Stimulated activated effector memory CD8-positive, alpha-beta T cell treated with anti-CD3 and anti-CD28 coated beads, Interleukin-12 subunit alpha, Interleukin-12 subunit beta, amount 100 ng/mL, for 72 hours (primary cell): ENCODE data around the gene SERPINB10.
A peak's percentile ranks its signal among the peaks of the same experiment; 100 is the strongest.

Experiments used
- ATAC-seq: fragments of 150-1000 bp; cut with Tn5 transposase; 2 replicates; pipeline ENCODE4 v1.10.0; 2021
- DNase-seq, 2 donors: peaks; one replicate each; pipeline ENCODE4 v3.0.0; 2021 to 2022; ENCODE audit warnings: low spot score in 2 of 2
- H3K27ac Mint-ChIP-seq: one replicate; pipeline ENCODE4 v1.8.0; 2022; ENCODE audit warnings: mild to moderate bottlenecking, mixed read lengths
- H3K36me3 Mint-ChIP-seq: one replicate; pipeline ENCODE4 v1.8.0; 2022; ENCODE audit warnings: mild to moderate bottlenecking, mixed read lengths
- H3K4me1 Mint-ChIP-seq: one replicate; pipeline ENCODE4 v1.8.0; 2022; ENCODE audit warnings: mixed read lengths
- H3K4me3 Mint-ChIP-seq: one replicate; pipeline ENCODE4 v1.8.0; 2022; ENCODE audit warnings: mild to moderate bottlenecking, mixed read lengths
- H3K9me3 Mint-ChIP-seq: one replicate; pipeline ENCODE4 v1.8.0; 2022; ENCODE audit warnings: mixed read lengths

The SERPINB10 gene

GRCh38 chr18:63979409-63979920 lies 71.7 kb downstream of the SERPINB10 start:
- Mint-ChIP-seq H3K9me3 (no peaks in the 10 kb centered on the region), H3K4me1 (peaks cover 31% of the 10 kb centered on the region), H3K4me3 (no peak overlapping the region), H3K27ac (peak overlapping the region; percentile 43), H3K36me3 (peaks cover 49% of the 10 kb centered on the region)
- DNase-seq (no peak), ATAC-seq (peak; percentile 56)

GRCh38 chr18:63980027-63980426 lies 72.3 kb downstream of the SERPINB10 start:
- no peak for DNase-seq
- Mint-ChIP-seq H3K9me3 (no peaks in the 10 kb centered on the region), H3K36me3 (peaks cover 55% of the 10 kb centered on the region), H3K27ac (no peak overlapping the region), H3K4me3 (no peak overlapping the region), H3K4me1 (peaks cover 25% of the 10 kb centered on the region)
- no peak for ATAC-seq

GRCh38 chr18:63980896-63981460 lies 73.2 kb downstream of the SERPINB10 start:
- no peaks in the 10 kb centered on the region for H3K9me3 Mint-ChIP-seq
- ATAC-seq (no peak), DNase-seq (no peak)
- H3K36me3 Mint-ChIP-seq, result peaks cover 64% of the 10 kb centered on the region
- H3K4me3 Mint-ChIP-seq, result no peak overlapping the region
- H3K27ac Mint-ChIP-seq, result no peak overlapping the region
- peaks cover 22% of the 10 kb centered on the region for H3K4me1 Mint-ChIP-seq

- Mint-ChIP-seq H3K4me1 (peaks cover 22% of the 10 kb centered on the region), H3K27ac (no peak overlapping the region), H3K9me3 (no peaks in the 10 kb centered on the region), H3K4me3 (no peak overlapping the region), H3K36me3 (peaks cover 71% of the 10 kb centered on the region)
- DNase-seq (no peak), ATAC-seq (peak; percentile 74)
These were observed 74.0 kb downstream of the SERPINB10 start for GRCh38 chr18:63981719-63982118.

GRCh38 chr18:63982361-63982760 lies 74.6 kb downstream of the SERPINB10 start:
- ATAC-seq (no peak), DNase-seq (no peak)
- Mint-ChIP-seq H3K27ac (peak overlapping the region; percentile 19), H3K4me1 (peaks cover 22% of the 10 kb centered on the region), H3K9me3 (no peaks in the 10 kb centered on the region), H3K36me3 (peaks cover 76% of the 10 kb centered on the region), H3K4me3 (no peak overlapping the region)
